ENCODE results near the gene COPS9. TPM values are rescaled to one million over a fixed set of nuclear protein-coding genes. Genes with fewer than 3 reads are reported as not detected.

Gene COPS9
- total RNA-seq, 1 donor: 73.0 TPM

- no peak overlapping the region for H3K4me3 ChIP-seq (ENCODE audit: low read depth, low read length)
- no peak for TF ChIP-seq CTCF (IDR thresholded peaks at IDR 0.05; ENCODE audit: insufficient read depth, low read length)
- no peak for DNase-seq (ENCODE audit: low read depth)
Measured at GRCh38 chr2:240166191-240166590, 30.1 kb upstream of the COPS9 start.

- no peak overlapping the region for H3K4me3 ChIP-seq (ENCODE audit: low read depth, low read length)
- TF ChIP-seq CTCF (IDR thresholded peaks at IDR 0.05; ENCODE audit: insufficient read depth, low read length): no peak
- DNase-seq (ENCODE audit: low read depth): no peak
Measured at GRCh38 chr2:240165661-240166060, 29.6 kb upstream of the COPS9 start.

- no peak overlapping the region for H3K4me3 ChIP-seq (ENCODE audit: low read depth, low read length)
- no peak for DNase-seq (ENCODE audit: low read depth)
- no peak for TF ChIP-seq CTCF (IDR thresholded peaks at IDR 0.05; ENCODE audit: insufficient read depth, low read length)
Measured at GRCh38 chr2:240165034-240165433, 28.9 kb upstream of the COPS9 start.

- DNase-seq (ENCODE audit: low read depth): no peak
- H3K4me3 ChIP-seq (ENCODE audit: low read depth, low read length): no peak overlapping the region
- TF ChIP-seq CTCF (IDR thresholded peaks at IDR 0.05; ENCODE audit: insufficient read depth, low read length): no peak
Measured at GRCh38 chr2:240164586-240164985, 28.5 kb upstream of the COPS9 start.

- TF ChIP-seq CTCF (IDR thresholded peaks at IDR 0.05; ENCODE audit: insufficient read depth, low read length): no peak
- no peak overlapping the region for H3K4me3 ChIP-seq (ENCODE audit: low read depth, low read length)
- no peak for DNase-seq (ENCODE audit: low read depth)
Measured at GRCh38 chr2:240163844-240164574, 27.9 kb upstream of the COPS9 start.

- no peak for TF ChIP-seq CTCF (IDR thresholded peaks at IDR 0.05; ENCODE audit: insufficient read depth, low read length)
- DNase-seq (ENCODE audit: low read depth): no peak
- no peak overlapping the region for H3K4me3 ChIP-seq (ENCODE audit: low read depth, low read length)
Measured at GRCh38 chr2:240162939-240163714, 27.0 kb upstream of the COPS9 start.
